Measurements from ENCODE around the gene CREBBP.

DNA sequence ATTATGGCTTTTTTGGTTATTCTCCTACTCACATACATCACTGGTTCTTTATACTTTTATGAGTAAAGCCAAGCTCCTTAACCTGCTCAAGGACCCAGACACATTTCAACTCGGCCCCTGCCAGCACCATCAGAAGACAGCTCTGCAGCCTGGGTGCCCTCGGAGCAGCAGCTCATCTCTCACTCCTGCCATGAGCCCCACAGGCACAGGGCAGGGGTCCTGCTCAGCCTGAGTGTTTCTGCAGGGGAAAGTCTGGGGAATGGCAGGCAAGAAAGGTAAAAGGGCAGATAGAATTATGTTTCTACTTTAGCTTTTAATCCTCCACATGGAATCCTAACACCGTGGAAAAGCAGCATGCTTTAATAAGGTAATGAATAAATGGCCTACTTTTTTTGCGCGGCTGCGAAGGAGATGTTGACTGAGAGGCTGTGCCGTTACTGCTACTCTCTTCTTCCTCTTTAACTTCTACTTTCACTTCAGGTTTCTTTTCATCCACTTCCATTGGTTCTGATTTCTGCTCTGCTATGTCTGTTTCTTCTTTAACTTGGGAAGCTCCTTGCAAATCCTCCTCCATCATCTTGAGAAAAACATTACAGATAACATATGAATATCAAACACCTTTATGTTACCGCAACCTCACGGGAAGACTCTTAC is 113.1 kb downstream of the CREBBP start:
- TF ChIP-seq, protein P1, sequence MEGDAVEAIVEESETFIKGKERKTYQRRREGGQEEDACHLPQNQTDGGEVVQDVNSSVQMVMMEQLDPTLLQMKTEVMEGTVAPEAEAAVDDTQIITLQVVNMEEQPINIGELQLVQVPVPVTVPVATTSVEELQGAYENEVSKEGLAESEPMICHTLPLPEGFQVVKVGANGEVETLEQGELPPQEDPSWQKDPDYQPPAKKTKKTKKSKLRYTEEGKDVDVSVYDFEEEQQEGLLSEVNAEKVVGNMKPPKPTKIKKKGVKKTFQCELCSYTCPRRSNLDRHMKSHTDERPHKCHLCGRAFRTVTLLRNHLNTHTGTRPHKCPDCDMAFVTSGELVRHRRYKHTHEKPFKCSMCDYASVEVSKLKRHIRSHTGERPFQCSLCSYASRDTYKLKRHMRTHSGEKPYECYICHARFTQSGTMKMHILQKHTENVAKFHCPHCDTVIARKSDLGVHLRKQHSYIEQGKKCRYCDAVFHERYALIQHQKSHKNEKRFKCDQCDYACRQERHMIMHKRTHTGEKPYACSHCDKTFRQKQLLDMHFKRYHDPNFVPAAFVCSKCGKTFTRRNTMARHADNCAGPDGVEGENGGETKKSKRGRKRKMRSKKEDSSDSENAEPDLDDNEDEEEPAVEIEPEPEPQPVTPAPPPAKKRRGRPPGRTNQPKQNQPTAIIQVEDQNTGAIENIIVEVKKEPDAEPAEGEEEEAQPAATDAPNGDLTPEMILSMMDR (IDR thresholded peaks at IDR 0.05): no peak
- no peak for TF ChIP-seq POLR2A (IDR thresholded peaks at IDR 0.05)
- no peak for TF ChIP-seq EP300 (IDR thresholded peaks at IDR 0.05)
